ENCODE data around the gene KRTAP20-1.

Gene KRTAP20-1, protein sequence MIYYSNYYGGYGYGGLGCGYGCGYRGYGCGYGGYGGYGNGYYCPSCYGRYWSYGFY

DNA sequence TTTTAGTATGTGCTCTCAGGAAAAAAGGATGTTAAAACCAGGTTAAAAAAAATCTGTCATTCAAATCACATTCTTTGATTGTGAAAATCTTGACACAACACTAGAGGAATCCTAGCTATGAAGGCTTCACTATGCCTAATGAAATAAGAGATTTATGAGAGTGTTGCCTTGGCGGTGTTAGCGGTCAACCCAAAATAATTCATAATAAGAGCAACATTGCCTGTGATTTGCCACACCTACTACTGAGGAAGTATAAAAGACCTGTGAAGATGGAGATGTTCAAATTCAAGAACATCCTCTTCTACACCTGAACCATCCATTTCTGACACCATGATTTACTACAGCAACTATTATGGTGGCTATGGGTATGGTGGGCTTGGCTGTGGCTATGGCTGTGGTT lies at the start of gene KRTAP20-1:
KRTAP20-1 (plus strand) TSS at position 301 of the 400 bp plus-strand sequence; CDS start at position 331, 30 bp downstream.
- no peaks in the 10 kb centered on the region for H4K20me1 ChIP-seq (ENCODE audit: insufficient read depth, low read length)
- H2AFZ ChIP-seq (ENCODE audit: low read depth, low read length): no peak within 1 kb of the TSS
- H3K36me3 ChIP-seq (ENCODE audit: insufficient read depth, low read length): no peaks in the 10 kb centered on the region
- TF ChIP-seq, protein P1, sequence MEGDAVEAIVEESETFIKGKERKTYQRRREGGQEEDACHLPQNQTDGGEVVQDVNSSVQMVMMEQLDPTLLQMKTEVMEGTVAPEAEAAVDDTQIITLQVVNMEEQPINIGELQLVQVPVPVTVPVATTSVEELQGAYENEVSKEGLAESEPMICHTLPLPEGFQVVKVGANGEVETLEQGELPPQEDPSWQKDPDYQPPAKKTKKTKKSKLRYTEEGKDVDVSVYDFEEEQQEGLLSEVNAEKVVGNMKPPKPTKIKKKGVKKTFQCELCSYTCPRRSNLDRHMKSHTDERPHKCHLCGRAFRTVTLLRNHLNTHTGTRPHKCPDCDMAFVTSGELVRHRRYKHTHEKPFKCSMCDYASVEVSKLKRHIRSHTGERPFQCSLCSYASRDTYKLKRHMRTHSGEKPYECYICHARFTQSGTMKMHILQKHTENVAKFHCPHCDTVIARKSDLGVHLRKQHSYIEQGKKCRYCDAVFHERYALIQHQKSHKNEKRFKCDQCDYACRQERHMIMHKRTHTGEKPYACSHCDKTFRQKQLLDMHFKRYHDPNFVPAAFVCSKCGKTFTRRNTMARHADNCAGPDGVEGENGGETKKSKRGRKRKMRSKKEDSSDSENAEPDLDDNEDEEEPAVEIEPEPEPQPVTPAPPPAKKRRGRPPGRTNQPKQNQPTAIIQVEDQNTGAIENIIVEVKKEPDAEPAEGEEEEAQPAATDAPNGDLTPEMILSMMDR (IDR thresholded peaks at IDR 0.05; ENCODE audit: borderline replicate concordance, extremely low read depth, low read length, poor library complexity, severe bottlenecking): no peak
- no peaks in the 10 kb centered on the region for H3K79me2 ChIP-seq (ENCODE audit: insufficient read depth, low read length)
- H3K9ac ChIP-seq (ENCODE audit: low read depth, low read length): no peak within 1 kb of the TSS
- H3K4me3 ChIP-seq (ENCODE audit: low read depth in 1 of 2, low read length in 2 of 2): no peak within 1 kb of the TSS
- no peak within 1 kb of the TSS for H3K4me2 ChIP-seq (ENCODE audit: insufficient read depth, low read length)
- H3K27ac ChIP-seq (ENCODE audit: low read length): no peak within 1 kb of the TSS
- no peaks in the 10 kb centered on the region for H3K9me3 ChIP-seq (ENCODE audit: insufficient read depth, low read length, severe bottlenecking)
- ATAC-seq (ENCODE audit: insufficient read depth, low read depth) (no peak), DNase-seq (no peak)
- H3K27me3 ChIP-seq (ENCODE audit: insufficient read depth, low read length, poor library complexity): no peaks in the 10 kb centered on the region
- no peaks in the 10 kb centered on the region for H3K4me1 ChIP-seq (ENCODE audit: insufficient read depth, low read length)

- Histone ChIP-seq H3K4me3 (ENCODE audit: low read depth in 1 of 2, low read length in 2 of 2) (no peak overlapping the region), H3K9me3 (ENCODE audit: insufficient read depth, low read length, severe bottlenecking) (no peaks in the 10 kb centered on the region), H3K4me2 (ENCODE audit: insufficient read depth, low read length) (no peak overlapping the region), H3K27me3 (ENCODE audit: insufficient read depth, low read length, poor library complexity) (no peaks in the 10 kb centered on the region), H3K79me2 (ENCODE audit: insufficient read depth, low read length) (no peaks in the 10 kb centered on the region), H4K20me1 (ENCODE audit: insufficient read depth, low read length) (no peaks in the 10 kb centered on the region), H2AFZ (ENCODE audit: low read depth, low read length) (no peak overlapping the region), H3K27ac (ENCODE audit: low read length) (no peak overlapping the region), H3K4me1 (ENCODE audit: insufficient read depth, low read length) (no peaks in the 10 kb centered on the region), H3K36me3 (ENCODE audit: insufficient read depth, low read length) (no peaks in the 10 kb centered on the region), H3K9ac (ENCODE audit: low read depth, low read length) (no peak overlapping the region)
- TF ChIP-seq, protein P1 (IDR thresholded peaks at IDR 0.05; ENCODE audit: borderline replicate concordance, extremely low read depth, low read length, poor library complexity, severe bottlenecking): no peak
- TF ChIP-seq EZH2 (IDR thresholded peaks at IDR 0.05; ENCODE audit: borderline replicate concordance, low read depth, low read length, severe bottlenecking): no peak
- no peak for DNase-seq
- no peak for ATAC-seq (ENCODE audit: insufficient read depth, low read depth)
Observed at GRCh38 chr21:30567617-30568016, 48.6 kb upstream of the KRTAP20-1 start.

DNA sequence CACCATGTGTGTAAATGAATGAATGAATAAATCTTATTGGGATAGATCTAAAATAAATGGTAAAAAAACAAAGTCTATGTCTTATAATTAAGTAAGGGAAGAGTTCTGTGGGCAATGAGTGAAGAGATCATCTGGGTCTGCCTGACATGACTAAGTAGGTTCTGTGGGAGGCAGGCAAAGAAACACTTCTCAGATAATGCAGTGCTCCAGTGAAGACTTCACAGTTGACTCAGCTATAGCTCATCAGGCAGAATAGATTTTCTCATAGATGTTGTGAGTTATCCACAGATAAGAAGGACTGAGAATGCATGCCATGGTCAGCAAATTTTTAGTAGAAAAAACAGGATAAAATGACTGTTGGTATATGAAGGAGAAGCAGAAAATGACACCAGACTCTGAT lies 38.5 kb upstream of the KRTAP20-1 start:
- no peak for ATAC-seq (ENCODE audit: insufficient read depth, low read depth)
- Histone ChIP-seq H2AFZ (ENCODE audit: low read depth, low read length) (no peak overlapping the region), H3K36me3 (ENCODE audit: insufficient read depth, low read length) (no peaks in the 10 kb centered on the region)

More for the DNA sequence above, 38.5 kb upstream of the KRTAP20-1 start:
- H3K9me3 ChIP-seq (ENCODE audit: insufficient read depth, low read length, severe bottlenecking): no peaks in the 10 kb centered on the region
- H3K27ac ChIP-seq (ENCODE audit: low read length): no peak overlapping the region
- no peak overlapping the region for H3K9ac ChIP-seq (ENCODE audit: low read depth, low read length)
- H3K4me3 ChIP-seq (ENCODE audit: low read depth in 1 of 2, low read length in 2 of 2): no peak overlapping the region
- no peak for TF ChIP-seq EZH2 (IDR thresholded peaks at IDR 0.05; ENCODE audit: borderline replicate concordance, low read depth, low read length, severe bottlenecking)
- TF ChIP-seq, protein P1 (IDR thresholded peaks at IDR 0.05; ENCODE audit: borderline replicate concordance, extremely low read depth, low read length, poor library complexity, severe bottlenecking): no peak
- H3K4me1 ChIP-seq (ENCODE audit: insufficient read depth, low read length): no peaks in the 10 kb centered on the region
- H3K79me2 ChIP-seq (ENCODE audit: insufficient read depth, low read length): no peaks in the 10 kb centered on the region
- no peaks in the 10 kb centered on the region for H3K27me3 ChIP-seq (ENCODE audit: insufficient read depth, low read length, poor library complexity)
- no peaks in the 10 kb centered on the region for H4K20me1 ChIP-seq (ENCODE audit: insufficient read depth, low read length)
- no peak for DNase-seq
- H3K4me2 ChIP-seq (ENCODE audit: insufficient read depth, low read length): no peak overlapping the region

All from DND-41 (cell line).